AG10803 (cell line): Measurements from ENCODE around the gene PAGR1.
"Not testable (repeated sequence)": the region's sequence is repeated elsewhere in the genome, so short reads cannot be mapped to it uniquely, and the experiment has no call there.

Source experiments
- DNase-seq: peaks from one replicate; pipeline ENCODE4 v3.0.0; 2010; ENCODE audit warnings: low read depth
- H3K4me3 ChIP-seq: 2 replicates; pipeline ENCODE4 v1.5.1; 2011; ENCODE audit warnings: mild to moderate bottlenecking, low read length, control low read depth
- CTCF ChIP-seq: conservative IDR thresholded peaks from 2 replicates; pipeline ENCODE4 v1.5.1; 2011; ENCODE audit warnings: mild to moderate bottlenecking, low read length, control low read depth, inconsistent platforms

The PAGR1 gene

GRCh38 chr16:29775742-29776408 lies 40.1 kb upstream of the PAGR1 start:
- TF ChIP-seq CTCF: no peak
- H3K4me3 ChIP-seq: no peak overlapping the region
- no peak for DNase-seq

GRCh38 chr16:29777576-29778350 lies 38.2 kb upstream of the PAGR1 start, which contains the start of gene ZG16:
ZG16 (plus strand) TSS chr16:29778256; CDS start chr16:29779267, 1,011 bp downstream.
- H3K4me3 ChIP-seq: no peak within 1 kb of the TSS
- no peak for TF ChIP-seq CTCF
- DNase-seq: no peak

GRCh38 chr16:29779474-29779873 lies 36.5 kb upstream of the PAGR1 start:
- no peak for TF ChIP-seq CTCF
- no peak for DNase-seq
- no peak overlapping the region for H3K4me3 ChIP-seq

GRCh38 chr16:29783094-29783953 lies 32.6 kb upstream of the PAGR1 start:
- not testable (repeated sequence) for DNase-seq, H3K4me3 ChIP-seq

- no peak for DNase-seq
- H3K4me3 ChIP-seq: no peak overlapping the region
- TF ChIP-seq CTCF: no peak
These were observed 31.8 kb upstream of the PAGR1 start for GRCh38 chr16:29784157-29784556.

GRCh38 chr16:29784901-29785500 lies 31.0 kb upstream of the PAGR1 start:
- peak; percentile 78 for TF ChIP-seq CTCF
- peak; percentile 50 for DNase-seq
- H3K4me3 ChIP-seq: peak overlapping the region; percentile 44

GRCh38 chr16:29787155-29787554 lies 28.8 kb upstream of the PAGR1 start:
- not testable (repeated sequence) for DNase-seq, H3K4me3 ChIP-seq
